ENCODE data around the gene RGS7. TPM values are rescaled to one million over a fixed set of nuclear protein-coding genes. Genes with fewer than 3 reads are reported as not detected.

Gene RGS7
- total RNA-seq, 1 experiment from 2014 or later, result 1.5 TPM

DNA sequence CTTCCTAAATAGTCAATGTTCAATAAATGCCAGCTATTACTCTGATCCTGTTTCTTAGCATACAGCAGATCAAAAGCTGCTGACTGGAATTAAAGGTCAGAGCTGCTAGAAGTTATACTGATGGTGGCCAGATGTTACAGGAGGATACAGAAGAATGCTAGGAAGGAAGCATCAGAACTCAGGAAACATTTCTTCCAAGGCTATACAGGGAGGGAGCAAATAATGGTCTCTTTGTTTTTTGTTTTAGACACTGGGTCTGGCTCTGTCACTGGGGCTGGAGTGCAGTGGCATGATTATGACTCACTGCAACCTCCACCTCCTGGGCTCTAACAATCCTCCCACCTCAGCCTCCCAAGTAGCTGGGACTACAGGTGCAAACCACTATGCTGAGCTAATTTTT, 175.5 kb downstream of the RGS7 start:
- Histone ChIP-seq H2BK5ac (ENCODE audit: insufficient read length, low read length) (no peak overlapping the region), H4K5ac (ENCODE audit: insufficient read length, low read depth, low read length) (no peak overlapping the region), H3K27me3 (ENCODE audit: insufficient read depth, low read length) (no peaks in the 10 kb centered on the region), H4K8ac (replicated peaks; ENCODE audit: insufficient read length, low read depth, low read length) (no peak overlapping the region), H3K4me2 (ENCODE audit: insufficient read depth, insufficient read length, low read length) (no peak overlapping the region), H2AK5ac (ENCODE audit: insufficient read length, low read length) (no peak overlapping the region), H3K9me3 (ENCODE audit: control insufficient read depth, low read depth, low read length) (no peaks in the 10 kb centered on the region), H3K23ac (ENCODE audit: insufficient read length, low read depth, low read length) (no peak overlapping the region), H2BK12ac (ENCODE audit: insufficient read length, low read depth, low read length) (no peak overlapping the region), H2BK120ac (ENCODE audit: low read depth, low read length, poor library complexity, severe bottlenecking) (no peak overlapping the region), H3K23me2 (ENCODE audit: insufficient read length, low read depth, low read length, poor library complexity, severe bottlenecking) (no peaks in the 10 kb centered on the region), H2BK15ac (ENCODE audit: low read depth, low read length) (no peak overlapping the region), H3K4me1 (ENCODE audit: insufficient read depth, low read length) (no peaks in the 10 kb centered on the region), H3T11ph (ENCODE audit: low read length) (no peak overlapping the region), H3K14ac (ENCODE audit: insufficient read depth, low read length) (no peak overlapping the region), H3K27ac (ENCODE audit: insufficient read length, low read depth, low read length) (no peak overlapping the region), H4K20me1 (ENCODE audit: control insufficient read depth, insufficient read depth, insufficient read length) (no peaks in the 10 kb centered on the region), H3K4ac (ENCODE audit: low read depth, low read length) (no peak overlapping the region), H4K91ac (ENCODE audit: insufficient read length, low read depth, low read length) (no peak overlapping the region), H3K18ac (ENCODE audit: insufficient read length, low read depth, low read length) (no peak overlapping the region), H3K79me2 (ENCODE audit: insufficient read depth, low read length) (no peaks in the 10 kb centered on the region), H2AFZ (ENCODE audit: low read length) (no peak overlapping the region), H3K79me1 (ENCODE audit: insufficient read depth, low read depth, low read length, poor library complexity, severe bottlenecking) (no peaks in the 10 kb centered on the region), H3K56ac (ENCODE audit: insufficient read length, low read depth, low read length) (no peak overlapping the region), H3K9ac (ENCODE audit: extremely low read depth, insufficient read length, low read length) (no peak overlapping the region), H2BK20ac (ENCODE audit: low read depth, low read length, poor library complexity, severe bottlenecking) (no peak overlapping the region)
- no peak overlapping the region for H3K4me3 Mint-ChIP-seq
- peaks cover 4 to 5% of the 10 kb centered on the region in 2 experiments; a peak in 3 of 4 replicates for H3K4me1 Mint-ChIP-seq
- no peaks in the 10 kb centered on the region for H3K9me3 Mint-ChIP-seq
- H3K27me3 Mint-ChIP-seq (ENCODE audit: low read depth), result no peaks in the 10 kb centered on the region; the same call in 1 of the 2 replicates
- no peak for DNase-seq
- no peak overlapping the region for H3K27ac Mint-ChIP-seq
- TF ChIP-seq, protein P1, sequence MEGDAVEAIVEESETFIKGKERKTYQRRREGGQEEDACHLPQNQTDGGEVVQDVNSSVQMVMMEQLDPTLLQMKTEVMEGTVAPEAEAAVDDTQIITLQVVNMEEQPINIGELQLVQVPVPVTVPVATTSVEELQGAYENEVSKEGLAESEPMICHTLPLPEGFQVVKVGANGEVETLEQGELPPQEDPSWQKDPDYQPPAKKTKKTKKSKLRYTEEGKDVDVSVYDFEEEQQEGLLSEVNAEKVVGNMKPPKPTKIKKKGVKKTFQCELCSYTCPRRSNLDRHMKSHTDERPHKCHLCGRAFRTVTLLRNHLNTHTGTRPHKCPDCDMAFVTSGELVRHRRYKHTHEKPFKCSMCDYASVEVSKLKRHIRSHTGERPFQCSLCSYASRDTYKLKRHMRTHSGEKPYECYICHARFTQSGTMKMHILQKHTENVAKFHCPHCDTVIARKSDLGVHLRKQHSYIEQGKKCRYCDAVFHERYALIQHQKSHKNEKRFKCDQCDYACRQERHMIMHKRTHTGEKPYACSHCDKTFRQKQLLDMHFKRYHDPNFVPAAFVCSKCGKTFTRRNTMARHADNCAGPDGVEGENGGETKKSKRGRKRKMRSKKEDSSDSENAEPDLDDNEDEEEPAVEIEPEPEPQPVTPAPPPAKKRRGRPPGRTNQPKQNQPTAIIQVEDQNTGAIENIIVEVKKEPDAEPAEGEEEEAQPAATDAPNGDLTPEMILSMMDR (conservative IDR thresholded peaks at IDR 0.05), result no peak
- H3K36me3 Mint-ChIP-seq (ENCODE audit: insufficient read depth in 1 of 3, low read depth in 3 of 3), result no peaks in the 10 kb centered on the region
